ENCODE results near the gene IMMP1L.

- no peak for TF ChIP-seq CREB5 (CRISPR knock-in tag; IDR thresholded peaks at IDR 0.05; ENCODE audit: low read depth)
- TF ChIP-seq ZFP3 (CRISPR knock-in tag; IDR thresholded peaks at IDR 0.05), result no peak
- TF ChIP-seq ZNF8 (CRISPR knock-in tag; IDR thresholded peaks at IDR 0.05), result no peak
- no peak for TF ChIP-seq RARB (CRISPR knock-in tag; IDR thresholded peaks at IDR 0.05)
- TF ChIP-seq ZFP30 (CRISPR knock-in tag; IDR thresholded peaks at IDR 0.05), result no peak
- no peak for TF ChIP-seq CSDC2 (CRISPR knock-in tag; IDR thresholded peaks at IDR 0.05)
- no peak for TF ChIP-seq PATZ1 (CRISPR knock-in tag; IDR thresholded peaks at IDR 0.05; ENCODE audit: borderline replicate concordance)
- no peak for TF ChIP-seq ARNTL (CRISPR knock-in tag; IDR thresholded peaks at IDR 0.05; ENCODE audit: borderline replicate concordance, low read depth)
- TF ChIP-seq ZC3H10 (CRISPR knock-in tag; IDR thresholded peaks at IDR 0.05), result no peak
- no peak for TF ChIP-seq TCF4 (CRISPR knock-in tag; IDR thresholded peaks at IDR 0.05; ENCODE audit: borderline replicate concordance)
- TF ChIP-seq SNAI2 (CRISPR knock-in tag; IDR thresholded peaks at IDR 0.05), result no peak
- no peak for TF ChIP-seq PPARA (CRISPR knock-in tag; IDR thresholded peaks at IDR 0.05; ENCODE audit: borderline replicate concordance)
These were observed 87.6 kb downstream of the IMMP1L start for GRCh38 chr11:31421820-31422219.
